HG02610 (cell line): ENCODE results near the gene REELD1.
A peak's percentile ranks its signal among the peaks of the same experiment; 100 is the strongest.

ENCODE experiments used
- ATAC-seq: cut with Tn5 transposase; IDR thresholded peaks from one replicate; pipeline ENCODE4 v1.9.1; 2021; ENCODE audit warnings: mild to moderate bottlenecking, moderate library complexity; ENCODE audit not compliant: unreplicated experiment

The REELD1 gene

DNA sequence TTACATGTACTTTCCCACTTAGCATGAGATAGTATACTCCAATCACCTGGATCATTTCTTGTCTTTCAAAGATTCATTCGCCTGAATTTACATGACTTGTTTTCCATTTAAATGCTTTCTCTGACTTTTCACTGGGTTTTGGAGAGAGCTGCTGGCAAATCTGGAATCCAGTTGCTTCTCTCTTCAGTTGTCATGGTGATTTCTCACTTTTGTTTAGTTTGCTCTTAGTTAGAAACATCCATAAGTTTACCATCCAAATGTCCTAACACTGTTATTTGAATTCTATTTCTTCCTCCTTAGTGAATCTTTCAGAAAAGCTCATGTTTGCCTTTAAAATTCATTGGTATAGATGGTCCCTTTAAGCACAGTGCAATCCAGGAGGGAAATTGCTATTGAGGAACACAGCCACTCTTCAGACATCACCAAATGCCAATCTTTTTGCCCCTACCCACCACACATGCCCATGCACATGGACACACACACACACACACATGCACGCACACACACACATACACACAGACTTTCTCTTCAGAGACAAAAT, 51.7 kb downstream of the REELD1 start:
- ATAC-seq = no peak

DNA sequence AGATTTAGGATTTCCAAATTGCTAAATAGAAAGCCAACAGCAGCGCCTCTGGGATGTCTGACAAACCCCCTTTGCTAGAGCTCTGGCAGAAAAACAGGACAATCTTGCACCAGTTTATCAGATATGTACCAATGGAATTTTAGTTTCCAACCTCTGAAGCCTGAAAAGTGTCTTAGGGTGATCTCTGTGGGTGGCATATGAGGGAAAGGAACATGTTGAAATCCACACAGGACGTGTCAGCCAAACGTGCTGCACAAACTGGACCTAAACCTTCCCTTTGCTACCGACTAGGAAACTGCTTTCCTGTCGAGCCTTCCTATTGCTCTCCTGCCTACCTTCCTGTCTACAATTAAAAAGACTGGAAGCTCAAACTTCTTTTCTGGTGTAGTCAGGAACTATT, 53.5 kb downstream of the REELD1 start:
- ATAC-seq = no peak

DNA sequence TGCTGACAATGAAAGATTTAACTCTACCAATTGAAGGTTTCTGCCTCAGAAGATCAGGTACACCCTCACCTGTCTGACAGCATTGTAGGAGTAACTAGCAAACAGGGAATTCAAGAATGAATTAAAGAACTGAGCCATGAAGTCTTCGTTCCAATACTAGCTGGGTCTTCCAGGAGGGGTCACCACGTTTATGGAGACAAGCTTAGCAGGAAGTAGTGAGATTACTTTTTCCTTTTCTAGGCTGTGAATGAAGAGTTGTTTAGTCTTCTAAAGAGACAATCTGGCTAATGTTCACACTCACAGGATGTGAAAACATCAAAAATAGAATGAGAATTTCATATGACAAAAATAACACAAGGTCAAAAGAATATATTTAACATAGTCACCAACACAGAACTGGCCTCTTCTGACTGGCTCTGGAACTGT, 54.9 kb downstream of the REELD1 start:
- peak; percentile 21 for ATAC-seq

DNA sequence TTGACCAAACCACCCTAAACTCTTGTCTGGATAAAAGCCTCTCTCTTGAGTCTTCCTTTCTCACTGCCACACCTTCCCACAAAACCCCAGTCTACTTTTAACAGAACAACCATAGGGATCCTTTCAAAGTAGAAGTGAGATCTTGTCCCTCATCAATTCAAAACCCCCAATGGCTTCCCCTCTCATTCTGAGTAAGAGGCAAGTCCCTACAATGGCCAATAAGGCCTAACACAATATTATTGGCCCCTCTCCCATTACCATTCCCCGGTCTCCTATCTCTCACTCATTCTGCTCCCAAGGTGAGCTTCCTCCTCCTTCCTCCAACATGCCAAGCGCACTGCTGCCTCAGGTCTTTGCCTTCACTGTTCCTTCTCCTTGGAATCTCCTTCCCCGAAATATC, 57.1 kb downstream of the REELD1 start:
- ATAC-seq = peak; percentile 35

DNA sequence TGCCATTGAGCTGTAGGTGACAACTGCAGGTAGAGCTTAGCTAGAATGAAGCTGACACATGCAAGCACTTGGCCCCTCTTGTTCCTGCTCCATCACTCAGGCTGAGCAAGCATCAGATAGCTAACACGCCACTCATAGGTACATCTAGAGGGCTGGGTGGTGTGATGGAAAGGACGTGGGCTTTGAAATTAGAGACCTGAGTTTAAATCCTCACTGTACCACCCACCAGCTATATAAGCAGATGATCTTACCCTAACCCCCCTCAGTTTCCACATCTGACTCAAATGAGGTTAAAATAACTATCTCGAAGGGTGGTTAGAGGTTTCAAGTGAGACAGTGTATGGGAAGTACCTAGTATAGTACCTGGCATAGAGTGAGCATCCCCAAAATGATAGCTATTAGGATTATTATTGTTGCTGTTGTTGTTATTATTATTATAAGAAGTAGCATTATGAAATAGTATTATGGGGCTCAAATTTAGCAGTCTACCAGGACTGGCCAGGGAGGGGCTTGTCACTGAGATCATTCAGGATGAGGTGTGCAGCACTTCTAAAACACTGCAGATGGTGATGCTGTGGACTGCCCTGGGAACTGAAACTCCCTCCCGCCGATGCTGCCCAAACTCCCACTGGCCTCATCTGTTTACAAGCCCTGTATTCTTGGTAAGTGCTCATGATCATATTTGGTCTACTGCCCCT, 59.0 kb downstream of the REELD1 start:
- peak; percentile 84 for ATAC-seq

DNA sequence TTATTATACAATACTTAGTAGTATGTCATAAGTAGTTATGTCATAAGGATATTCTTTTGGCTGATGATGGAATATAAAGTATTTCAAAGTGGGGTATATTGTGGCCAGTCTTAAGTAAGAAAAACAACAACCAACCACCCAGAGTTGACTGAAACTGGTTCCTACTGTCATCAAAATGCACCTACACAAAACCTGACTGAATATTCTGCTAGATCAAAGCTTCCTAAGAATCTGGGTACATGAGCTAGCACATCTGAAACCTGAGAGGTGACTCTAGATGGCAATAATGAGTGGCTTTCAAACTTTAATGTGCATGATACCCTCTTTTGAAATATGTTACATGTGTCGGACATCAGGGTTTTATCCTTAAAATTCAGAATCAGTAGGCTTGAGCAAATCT, 60.4 kb downstream of the REELD1 start:
- ATAC-seq = no peak

DNA sequence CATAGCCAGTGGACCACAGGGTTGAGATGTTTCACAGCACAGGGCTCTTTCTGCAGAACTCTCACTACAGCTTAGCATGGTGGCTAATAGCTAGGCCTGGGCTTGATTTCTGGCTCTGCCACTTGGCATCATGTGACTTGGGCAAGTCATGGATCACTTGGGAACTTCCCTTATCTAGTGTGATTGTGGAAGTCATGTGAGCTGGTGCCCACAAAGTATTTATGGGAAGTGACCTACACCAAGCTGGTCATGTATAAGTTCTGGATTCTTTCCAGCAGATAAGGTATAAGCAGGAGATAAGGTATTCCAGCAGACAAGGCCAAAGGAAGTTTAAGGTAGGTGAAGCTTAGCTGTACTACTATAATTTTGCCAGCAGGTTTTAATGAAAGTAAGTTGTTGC, 61.0 kb downstream of the REELD1 start:
- ATAC-seq = no peak

DNA sequence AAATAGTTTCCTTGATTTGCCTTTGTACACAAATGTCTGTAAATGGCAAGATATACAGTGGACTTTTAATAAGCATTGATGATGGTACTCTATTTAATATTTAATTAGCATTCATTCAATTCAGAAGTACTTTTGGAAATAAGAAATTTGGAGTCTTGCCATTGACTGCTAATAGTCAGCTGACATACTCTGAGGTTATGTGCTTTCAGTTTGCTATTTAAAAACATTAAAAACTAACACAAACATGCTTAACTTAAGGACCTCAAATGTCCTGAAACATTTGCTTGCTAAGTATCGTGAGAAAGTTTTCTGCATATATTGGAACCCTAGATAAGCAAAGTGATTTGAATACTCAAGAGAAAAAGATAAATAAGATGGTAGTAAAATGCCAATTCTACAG, 64.6 kb downstream of the REELD1 start:
- no peak for ATAC-seq
